Fibroblast of skin of left quadriceps (primary cell): ENCODE data around the gene GNGT1.
A peak's percentile ranks its signal among the peaks of the same experiment; 100 is the strongest.

Experiments used
- DNase-seq, 2 experiments: peaks; one replicate each; pipeline ENCODE4 v3.0.0-alpha.2; 2013; ENCODE audit warnings: low read depth in 2 of 2

GNGT1 gene

GRCh38 chr7:93941945-93942344, 35.6 kb downstream of the GNGT1 start:
- peak in 1 of 2 experiments; percentile 54 for DNase-seq

- DNase-seq = no peak
Measured at GRCh38 chr7:93943816-93944540, 37.6 kb downstream of the GNGT1 start.

GRCh38 chr7:93944673-93945072, 38.3 kb downstream of the GNGT1 start:
- no peak for DNase-seq

GRCh38 chr7:93945083-93945482, 38.7 kb downstream of the GNGT1 start:
- DNase-seq = no peak

- DNase-seq = peak in 1 of 2 experiments; percentile 38
Measured at GRCh38 chr7:93945756-93946535, 39.6 kb downstream of the GNGT1 start.

- no peak for DNase-seq
Measured at GRCh38 chr7:93948106-93948505, 41.7 kb downstream of the GNGT1 start.

GRCh38 chr7:93948873-93949272, 42.5 kb downstream of the GNGT1 start:
- no peak for DNase-seq

GRCh38 chr7:93949423-93949822, 43.1 kb downstream of the GNGT1 start:
- DNase-seq = peak; percentile 58 to 59

- no peak for DNase-seq
Measured at GRCh38 chr7:93955304-93955703, 48.9 kb downstream of the GNGT1 start.

GRCh38 chr7:93957767-93958166, 51.4 kb downstream of the GNGT1 start:
- no peak for DNase-seq

GRCh38 chr7:93958216-93958615, 51.8 kb downstream of the GNGT1 start:
- DNase-seq = no peak

- no peak for DNase-seq
Measured at GRCh38 chr7:93958651-93959050, 52.3 kb downstream of the GNGT1 start.
